WTC11 (cell line): Measurements from ENCODE around the gene TIFAB. TPM values are rescaled to one million over a fixed set of nuclear protein-coding genes. Genes with fewer than 3 reads are reported as not detected.

Experiments
- ATAC-seq: fragments of 200-7000 bp; cut with Tn5 transposase; 2 replicates; pipeline ENCODE4 v1.10.0; 2021; ENCODE audit warnings: mild to moderate bottlenecking, moderate library complexity
- CTCF ChIA-PET: fragments of 300-600 bp; sonication (Branson Sonifier 250); formaldehyde crosslinking; loops from one replicate; lab custom pipeline; 2021; ENCODE audit warnings: antibody characterized with exemption; lab: Charles Lee
- POLR2A ChIA-PET: fragments of 350-600 bp; sonication (Branson Sonifier 250); formaldehyde crosslinking; loops from one replicate; lab custom pipeline; 2021; ENCODE audit warnings: antibody characterized with exemption; lab: Charles Lee
- DNase-seq: peaks from one replicate; pipeline ENCODE4 v3.0.0; 2021; ENCODE audit warnings: low spot score
- H3K27ac Mint-ChIP-seq: 2 replicates; pipeline ENCODE4 v1.8.0; 2021; ENCODE audit warnings: mixed read lengths
- H3K27me3 Mint-ChIP-seq: 2 replicates; pipeline ENCODE4 v1.8.0; 2021; ENCODE audit warnings: low read depth, mild to moderate bottlenecking, moderate library complexity, mixed read lengths
- H3K36me3 Mint-ChIP-seq: 2 replicates; pipeline ENCODE4 v1.8.0; 2021; ENCODE audit warnings: mixed read lengths
- H3K4me1 Mint-ChIP-seq: 2 replicates; pipeline ENCODE4 v1.8.0; 2022; ENCODE audit warnings: mixed read lengths
- H3K4me3 Mint-ChIP-seq: 2 replicates; pipeline ENCODE4 v1.8.0; 2021; ENCODE audit warnings: mild to moderate bottlenecking, moderate library complexity, mixed read lengths
- H3K9me3 Mint-ChIP-seq: 2 replicates; pipeline ENCODE4 v1.8.0; 2021; ENCODE audit warnings: mixed read lengths
- ELF4 ChIP-seq: sonication (generic); formaldehyde crosslinking; IDR thresholded peaks from 2 replicates; pipeline ENCODE4 v1.8.1; 2022; ENCODE audit warnings: low read depth, mild to moderate bottlenecking, moderate library complexity, missing genetic modification reagents
- IRF2 ChIP-seq: sonication (generic); formaldehyde crosslinking; IDR thresholded peaks from 2 replicates; pipeline ENCODE4 v1.8.0; 2022; ENCODE audit warnings: low read depth, missing genetic modification reagents, borderline replicate concordance
- MLX ChIP-seq: sonication (generic); formaldehyde crosslinking; IDR thresholded peaks from 2 replicates; pipeline ENCODE4 v1.8.1; 2023; ENCODE audit warnings: mild to moderate bottlenecking, missing genetic modification reagents, moderate library complexity
- MXD4 ChIP-seq: fragments of 250-450 bp; sonication (Bioruptor Pico); IDR thresholded peaks from 2 replicates; pipeline ENCODE4 v1.8.0; 2021; ENCODE audit warnings: mild to moderate bottlenecking, moderate library complexity, borderline replicate concordance
- NFATC4 ChIP-seq: fragments of 250-450 bp; sonication (Bioruptor Pico); IDR thresholded peaks from 2 replicates; pipeline ENCODE4 v1.9.0; 2021; ENCODE audit warnings: mild to moderate bottlenecking
- SMAD3 ChIP-seq: sonication (generic); formaldehyde crosslinking; IDR thresholded peaks from 2 replicates; pipeline ENCODE4 v1.8.0; 2022; ENCODE audit warnings: missing genetic modification reagents, mild to moderate bottlenecking, borderline replicate concordance
- STAT6 ChIP-seq: sonication (generic); formaldehyde crosslinking; conservative IDR thresholded peaks from 2 replicates; pipeline ENCODE4 v1.8.1; 2023; ENCODE audit warnings: mild to moderate bottlenecking, low read depth, missing genetic modification reagents, moderate library complexity
- TCF7 ChIP-seq: sonication (generic); formaldehyde crosslinking; IDR thresholded peaks from 2 replicates; pipeline ENCODE4 v1.8.0; 2022; ENCODE audit warnings: mild to moderate bottlenecking, low read depth, missing genetic modification reagents, moderate library complexity
- ZNF423 ChIP-seq: fragments of 250-450 bp; sonication (Bioruptor Pico); IDR thresholded peaks from 2 replicates; pipeline ENCODE4 v2.1.2; 2022; ENCODE audit warnings: mild to moderate bottlenecking, moderate library complexity
- ZNF425 ChIP-seq: fragments of 250-450 bp; sonication (Bioruptor Pico); conservative IDR thresholded peaks from 2 replicates; pipeline ENCODE4 v1.9.0; 2021; ENCODE audit warnings: mild to moderate bottlenecking
- ZNF512 ChIP-seq: sonication (generic); formaldehyde crosslinking; IDR thresholded peaks from 2 replicates; pipeline ENCODE4 v1.8.1; 2022; ENCODE audit warnings: missing genetic modification reagents, borderline replicate concordance
- ZNF671 ChIP-seq: fragments of 250-450 bp; sonication (Bioruptor Pico); IDR thresholded peaks from 2 replicates; pipeline ENCODE4 v1.8.0; 2021; ENCODE audit warnings: mild to moderate bottlenecking
- total RNA-seq: library from RNA; stranded (reverse); gene quantifications from 3 replicates; pipeline ENCODE4 v1.2.3, GENCODE V29; 2021
- TF ChIP-seq, protein P1 (sequence below): sonication (generic); formaldehyde crosslinking; IDR thresholded peaks from 2 replicates; pipeline ENCODE4 v1.8.1; 2023; ENCODE audit warnings: mild to moderate bottlenecking, missing genetic modification reagents
- TF ChIP-seq, protein P2 (sequence below): fragments of 250-450 bp; sonication (Bioruptor Pico); IDR thresholded peaks from 2 replicates; pipeline ENCODE4 v1.9.0; 2021; ENCODE audit warnings: mild to moderate bottlenecking
- TF ChIP-seq, protein P3 (sequence below): sonication (generic); formaldehyde crosslinking; IDR thresholded peaks from 2 replicates; pipeline ENCODE4 v1.8.1; 2022; ENCODE audit warnings: low read depth, mild to moderate bottlenecking, moderate library complexity, missing genetic modification reagents, borderline replicate concordance
- TF ChIP-seq, protein P4 (sequence below): sonication (generic); formaldehyde crosslinking; IDR thresholded peaks from 2 replicates; pipeline ENCODE4 v1.8.0; 2023; ENCODE audit warnings: missing genetic modification reagents
- TF ChIP-seq, protein P5 (sequence below): sonication (generic); formaldehyde crosslinking; IDR thresholded peaks from 2 replicates; pipeline ENCODE4 v1.8.0; 2022; ENCODE audit warnings: mild to moderate bottlenecking, missing genetic modification reagents

The TIFAB gene
- total RNA-seq, 1 experiment from 2014 or later, result not detected

DNA sequence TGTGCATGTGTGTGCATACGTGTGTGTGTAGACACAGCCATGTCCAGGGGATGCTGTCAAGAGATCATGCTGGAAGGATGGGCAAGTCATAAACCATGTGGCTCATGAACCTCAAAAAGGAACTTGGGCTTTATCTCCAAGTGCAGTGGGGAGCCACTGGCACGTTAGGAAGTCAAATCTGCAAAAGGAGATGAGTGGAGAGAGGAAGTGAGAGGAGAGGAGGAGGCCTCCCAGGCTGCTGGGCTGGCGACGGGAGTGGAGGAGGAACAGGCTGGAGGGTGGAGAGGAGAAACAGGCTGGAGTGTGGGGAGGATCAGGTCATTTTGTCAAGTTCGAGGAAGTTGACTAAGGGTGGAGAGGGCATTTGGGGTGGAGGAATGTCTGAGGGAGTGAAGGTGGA, 29.2 kb upstream of the TIFAB start:
- no peak overlapping the region for H3K27ac Mint-ChIP-seq
- no peaks in the 10 kb centered on the region for H3K9me3 Mint-ChIP-seq
- no peak for DNase-seq
- peaks cover 36% of the 10 kb centered on the region for H3K27me3 Mint-ChIP-seq
- no peak for ATAC-seq
- no peak overlapping the region for H3K4me3 Mint-ChIP-seq
- ChIA-PET POLR2A (no interaction called here), CTCF (interaction anchor here (1.8 kb wide), 1 partner anchor 15 kb away, joined by 16 read pairs; no protein-coding TSS in a partner anchor)
- TF ChIP-seq, protein P1, sequence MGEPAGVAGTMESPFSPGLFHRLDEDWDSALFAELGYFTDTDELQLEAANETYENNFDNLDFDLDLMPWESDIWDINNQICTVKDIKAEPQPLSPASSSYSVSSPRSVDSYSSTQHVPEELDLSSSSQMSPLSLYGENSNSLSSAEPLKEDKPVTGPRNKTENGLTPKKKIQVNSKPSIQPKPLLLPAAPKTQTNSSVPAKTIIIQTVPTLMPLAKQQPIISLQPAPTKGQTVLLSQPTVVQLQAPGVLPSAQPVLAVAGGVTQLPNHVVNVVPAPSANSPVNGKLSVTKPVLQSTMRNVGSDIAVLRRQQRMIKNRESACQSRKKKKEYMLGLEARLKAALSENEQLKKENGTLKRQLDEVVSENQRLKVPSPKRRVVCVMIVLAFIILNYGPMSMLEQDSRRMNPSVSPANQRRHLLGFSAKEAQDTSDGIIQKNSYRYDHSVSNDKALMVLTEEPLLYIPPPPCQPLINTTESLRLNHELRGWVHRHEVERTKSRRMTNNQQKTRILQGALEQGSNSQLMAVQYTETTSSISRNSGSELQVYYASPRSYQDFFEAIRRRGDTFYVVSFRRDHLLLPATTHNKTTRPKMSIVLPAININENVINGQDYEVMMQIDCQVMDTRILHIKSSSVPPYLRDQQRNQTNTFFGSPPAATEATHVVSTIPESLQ (CRISPR knock-in tag), result no peak
- TF ChIP-seq, protein P2, sequence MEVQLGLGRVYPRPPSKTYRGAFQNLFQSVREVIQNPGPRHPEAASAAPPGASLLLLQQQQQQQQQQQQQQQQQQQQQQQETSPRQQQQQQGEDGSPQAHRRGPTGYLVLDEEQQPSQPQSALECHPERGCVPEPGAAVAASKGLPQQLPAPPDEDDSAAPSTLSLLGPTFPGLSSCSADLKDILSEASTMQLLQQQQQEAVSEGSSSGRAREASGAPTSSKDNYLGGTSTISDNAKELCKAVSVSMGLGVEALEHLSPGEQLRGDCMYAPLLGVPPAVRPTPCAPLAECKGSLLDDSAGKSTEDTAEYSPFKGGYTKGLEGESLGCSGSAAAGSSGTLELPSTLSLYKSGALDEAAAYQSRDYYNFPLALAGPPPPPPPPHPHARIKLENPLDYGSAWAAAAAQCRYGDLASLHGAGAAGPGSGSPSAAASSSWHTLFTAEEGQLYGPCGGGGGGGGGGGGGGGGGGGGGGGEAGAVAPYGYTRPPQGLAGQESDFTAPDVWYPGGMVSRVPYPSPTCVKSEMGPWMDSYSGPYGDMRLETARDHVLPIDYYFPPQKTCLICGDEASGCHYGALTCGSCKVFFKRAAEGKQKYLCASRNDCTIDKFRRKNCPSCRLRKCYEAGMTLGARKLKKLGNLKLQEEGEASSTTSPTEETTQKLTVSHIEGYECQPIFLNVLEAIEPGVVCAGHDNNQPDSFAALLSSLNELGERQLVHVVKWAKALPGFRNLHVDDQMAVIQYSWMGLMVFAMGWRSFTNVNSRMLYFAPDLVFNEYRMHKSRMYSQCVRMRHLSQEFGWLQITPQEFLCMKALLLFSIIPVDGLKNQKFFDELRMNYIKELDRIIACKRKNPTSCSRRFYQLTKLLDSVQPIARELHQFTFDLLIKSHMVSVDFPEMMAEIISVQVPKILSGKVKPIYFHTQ, result no peak
- TF ChIP-seq, protein P3, sequence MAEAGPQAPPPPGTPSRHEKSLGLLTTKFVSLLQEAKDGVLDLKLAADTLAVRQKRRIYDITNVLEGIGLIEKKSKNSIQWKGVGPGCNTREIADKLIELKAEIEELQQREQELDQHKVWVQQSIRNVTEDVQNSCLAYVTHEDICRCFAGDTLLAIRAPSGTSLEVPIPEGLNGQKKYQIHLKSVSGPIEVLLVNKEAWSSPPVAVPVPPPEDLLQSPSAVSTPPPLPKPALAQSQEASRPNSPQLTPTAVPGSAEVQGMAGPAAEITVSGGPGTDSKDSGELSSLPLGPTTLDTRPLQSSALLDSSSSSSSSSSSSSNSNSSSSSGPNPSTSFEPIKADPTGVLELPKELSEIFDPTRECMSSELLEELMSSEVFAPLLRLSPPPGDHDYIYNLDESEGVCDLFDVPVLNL (CRISPR knock-in tag), result no peak
- TF ChIP-seq TCF7 (CRISPR knock-in tag) (no peak), SMAD3 (CRISPR knock-in tag) (no peak), IRF2 (no peak), ZNF671 (CRISPR knock-in tag) (no peak), NFATC4 (no peak), ELF4 (CRISPR knock-in tag) (no peak), MXD4 (CRISPR knock-in tag) (no peak), MLX (CRISPR knock-in tag) (no peak), STAT6 (CRISPR knock-in tag) (no peak), ZNF425 (no peak), ZNF423 (CRISPR knock-in tag) (no peak), ZNF512 (no peak)
- TF ChIP-seq, protein P4, sequence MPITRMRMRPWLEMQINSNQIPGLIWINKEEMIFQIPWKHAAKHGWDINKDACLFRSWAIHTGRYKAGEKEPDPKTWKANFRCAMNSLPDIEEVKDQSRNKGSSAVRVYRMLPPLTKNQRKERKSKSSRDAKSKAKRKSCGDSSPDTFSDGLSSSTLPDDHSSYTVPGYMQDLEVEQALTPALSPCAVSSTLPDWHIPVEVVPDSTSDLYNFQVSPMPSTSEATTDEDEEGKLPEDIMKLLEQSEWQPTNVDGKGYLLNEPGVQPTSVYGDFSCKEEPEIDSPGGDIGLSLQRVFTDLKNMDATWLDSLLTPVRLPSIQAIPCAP (CRISPR knock-in tag), result no peak
- TF ChIP-seq, protein P5, sequence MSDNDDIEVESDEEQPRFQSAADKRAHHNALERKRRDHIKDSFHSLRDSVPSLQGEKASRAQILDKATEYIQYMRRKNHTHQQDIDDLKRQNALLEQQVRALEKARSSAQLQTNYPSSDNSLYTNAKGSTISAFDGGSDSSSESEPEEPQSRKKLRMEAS (CRISPR knock-in tag), result no peak
- TF ChIP-seq, all 79 proteins: peak for 0
- peaks cover 46% of the 10 kb centered on the region for H3K4me1 Mint-ChIP-seq
- no peaks in the 10 kb centered on the region for H3K36me3 Mint-ChIP-seq
